Loucy (cell line): Measurements from ENCODE around the gene MDN1.

Experiments used
- EZH2phosphoT487 ChIP-seq: fragments of 200-600 bp; IDR thresholded peaks from 2 replicates; pipeline ENCODE4 v1.6.1; 2018; ENCODE audit warnings: antibody characterized with exemption, mild to moderate bottlenecking, moderate library complexity, borderline replicate concordance
- TF ChIP-seq, protein P1 (sequence below): fragments of 200-600 bp; sonication (generic); conservative IDR thresholded peaks from 2 replicates; pipeline ENCODE4 v1.5.1; 2014; ENCODE audit warnings: mild to moderate bottlenecking, antibody characterized with exemption, low read length

GRCh38 chr6:89862273-89862672 lies 42.7 kb upstream of the MDN1 start:
- TF ChIP-seq, protein P1, sequence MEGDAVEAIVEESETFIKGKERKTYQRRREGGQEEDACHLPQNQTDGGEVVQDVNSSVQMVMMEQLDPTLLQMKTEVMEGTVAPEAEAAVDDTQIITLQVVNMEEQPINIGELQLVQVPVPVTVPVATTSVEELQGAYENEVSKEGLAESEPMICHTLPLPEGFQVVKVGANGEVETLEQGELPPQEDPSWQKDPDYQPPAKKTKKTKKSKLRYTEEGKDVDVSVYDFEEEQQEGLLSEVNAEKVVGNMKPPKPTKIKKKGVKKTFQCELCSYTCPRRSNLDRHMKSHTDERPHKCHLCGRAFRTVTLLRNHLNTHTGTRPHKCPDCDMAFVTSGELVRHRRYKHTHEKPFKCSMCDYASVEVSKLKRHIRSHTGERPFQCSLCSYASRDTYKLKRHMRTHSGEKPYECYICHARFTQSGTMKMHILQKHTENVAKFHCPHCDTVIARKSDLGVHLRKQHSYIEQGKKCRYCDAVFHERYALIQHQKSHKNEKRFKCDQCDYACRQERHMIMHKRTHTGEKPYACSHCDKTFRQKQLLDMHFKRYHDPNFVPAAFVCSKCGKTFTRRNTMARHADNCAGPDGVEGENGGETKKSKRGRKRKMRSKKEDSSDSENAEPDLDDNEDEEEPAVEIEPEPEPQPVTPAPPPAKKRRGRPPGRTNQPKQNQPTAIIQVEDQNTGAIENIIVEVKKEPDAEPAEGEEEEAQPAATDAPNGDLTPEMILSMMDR = no peak
- TF ChIP-seq EZH2phosphoT487 = no peak
